Measurements from ENCODE around the gene GRIK4.

The GRIK4 gene

GRCh38 chr11:120931057-120931779, 419.7 kb downstream of the GRIK4 start:
- no peak for DNase-seq

GRCh38 chr11:120932305-120932915, 420.9 kb downstream of the GRIK4 start:
- DNase-seq, result peak; percentile 12

GRCh38 chr11:120936356-120936755, 424.8 kb downstream of the GRIK4 start:
- no peak for DNase-seq

- DNase-seq, result no peak
Measured at GRCh38 chr11:120937501-120937900, 426.0 kb downstream of the GRIK4 start.

- DNase-seq, result no peak
Measured at GRCh38 chr11:120938260-120938659, 426.7 kb downstream of the GRIK4 start.

- no peak for DNase-seq
Measured at GRCh38 chr11:120940160-120940848, 428.8 kb downstream of the GRIK4 start.

- no peak for DNase-seq
Measured at GRCh38 chr11:120941000-120941399, 429.5 kb downstream of the GRIK4 start.

GRCh38 chr11:120942701-120943100, 431.2 kb downstream of the GRIK4 start:
- no peak for DNase-seq

GRCh38 chr11:120945042-120945441, 433.5 kb downstream of the GRIK4 start:
- DNase-seq, result no peak

GRCh38 chr11:120950880-120951279, 439.3 kb downstream of the GRIK4 start:
- DNase-seq, result no peak

GRCh38 chr11:120952461-120953434, 441.2 kb downstream of the GRIK4 start:
- DNase-seq, result peak; percentile 64

- DNase-seq, result no peak
Measured at GRCh38 chr11:120954381-120954780, 442.8 kb downstream of the GRIK4 start.

- DNase-seq, result no peak
Measured at GRCh38 chr11:120956710-120957495, 445.4 kb downstream of the GRIK4 start.

GRCh38 chr11:120958185-120958584, 446.6 kb downstream of the GRIK4 start:
- DNase-seq, result no peak

- no peak for DNase-seq
Measured at GRCh38 chr11:120959189-120959588, 447.6 kb downstream of the GRIK4 start.

- DNase-seq, result no peak
Measured at GRCh38 chr11:120964857-120965256, 453.3 kb downstream of the GRIK4 start.

- no peak for DNase-seq
Measured at GRCh38 chr11:120966840-120967239, 455.3 kb downstream of the GRIK4 start.

GRCh38 chr11:120969993-120970392, 458.4 kb downstream of the GRIK4 start:
- DNase-seq, result no peak

GRCh38 chr11:120971825-120972224, 460.3 kb downstream of the GRIK4 start:
- DNase-seq, result no peak

- no peak for DNase-seq
Measured at GRCh38 chr11:120972621-120973020, 461.1 kb downstream of the GRIK4 start.

GRCh38 chr11:120973501-120973900, 462.0 kb downstream of the GRIK4 start:
- DNase-seq, result no peak

GRCh38 chr11:120974466-120974865, 462.9 kb downstream of the GRIK4 start:
- DNase-seq, result no peak

All from NCI-H2227 treated with DMSO at 0.1 percent for 48 hours (cell line).